Measurements from ENCODE around the gene CCNF.
A peak's percentile ranks its signal among the peaks of the same experiment; 100 is the strongest.

The CCNF gene

DNA sequence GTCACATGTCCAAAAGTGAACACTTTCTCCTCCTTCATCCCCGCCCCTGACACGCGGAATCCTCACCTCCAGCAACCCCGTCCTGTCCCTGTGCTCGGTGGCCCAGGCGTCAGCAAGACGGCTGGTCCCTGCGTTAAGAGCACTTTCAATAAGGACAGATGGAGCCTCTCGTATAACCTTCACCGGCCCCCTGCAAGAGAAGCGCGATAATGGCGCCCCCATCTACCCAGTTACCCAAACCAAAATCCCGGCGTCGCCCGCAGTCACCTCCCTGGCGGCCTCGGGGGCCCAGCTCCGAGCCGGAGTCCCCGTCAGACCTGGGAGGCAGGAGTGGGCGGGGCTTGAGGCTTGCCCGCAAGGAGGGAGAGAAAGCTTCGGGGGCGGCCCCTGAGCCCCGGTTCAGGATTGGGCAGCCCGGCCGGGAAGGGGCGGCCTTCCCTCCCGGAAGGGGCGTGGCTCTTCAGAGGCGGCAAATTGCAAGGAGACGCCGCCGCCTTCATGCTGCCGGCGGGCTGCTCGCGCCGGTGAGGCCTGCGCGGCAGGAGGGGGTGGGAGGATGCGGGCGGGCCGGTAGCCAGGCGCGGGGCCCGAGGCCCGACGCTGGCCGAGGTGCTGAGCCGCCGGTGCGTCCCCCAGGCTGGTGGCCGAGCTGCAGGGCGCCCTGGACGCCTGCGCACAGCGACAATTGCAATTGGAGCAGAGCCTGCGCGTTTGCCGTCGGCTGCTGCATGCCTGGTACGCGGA lies 30.6 kb downstream of the CCNF start, which contains the start of gene TEDC2 (continued):
- TF ChIP-seq SP3 (tag by site-specific recombination; IDR thresholded peaks at IDR 0.05), result peak; percentile 94
- TF ChIP-seq, protein P1, sequence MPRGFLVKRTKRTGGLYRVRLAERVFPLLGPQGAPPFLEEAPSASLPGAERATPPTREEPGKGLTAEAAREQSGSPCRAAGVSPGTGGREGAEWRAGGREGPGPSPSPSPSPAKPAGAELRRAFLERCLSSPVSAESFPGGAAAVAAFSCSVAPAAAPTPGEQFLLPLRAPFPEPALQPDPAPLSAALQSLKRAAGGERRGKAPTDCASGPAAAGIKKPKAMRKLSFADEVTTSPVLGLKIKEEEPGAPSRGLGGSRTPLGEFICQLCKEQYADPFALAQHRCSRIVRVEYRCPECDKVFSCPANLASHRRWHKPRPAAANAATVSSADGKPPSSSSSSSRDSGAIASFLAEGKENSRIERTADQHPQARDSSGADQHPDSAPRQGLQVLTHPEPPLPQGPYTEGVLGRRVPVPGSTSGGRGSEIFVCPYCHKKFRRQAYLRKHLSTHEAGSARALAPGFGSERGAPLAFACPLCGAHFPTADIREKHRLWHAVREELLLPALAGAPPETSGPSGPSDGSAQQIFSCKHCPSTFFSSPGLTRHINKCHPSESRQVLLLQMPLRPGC (tag by site-specific recombination; IDR thresholded peaks at IDR 0.05), result no peak
- TF ChIP-seq, protein P2, sequence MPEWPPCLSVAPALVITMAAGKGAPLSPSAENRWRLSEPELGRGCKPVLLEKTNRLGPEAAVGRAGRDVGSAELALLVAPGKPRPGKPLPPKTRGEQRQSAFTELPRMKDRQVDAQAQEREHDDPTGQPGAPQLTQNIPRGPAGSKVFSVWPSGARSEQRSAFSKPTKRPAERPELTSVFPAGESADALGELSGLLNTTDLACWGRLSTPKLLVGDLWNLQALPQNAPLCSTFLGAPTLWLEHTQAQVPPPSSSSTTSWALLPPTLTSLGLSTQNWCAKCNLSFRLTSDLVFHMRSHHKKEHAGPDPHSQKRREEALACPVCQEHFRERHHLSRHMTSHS (tag by site-specific recombination; IDR thresholded peaks at IDR 0.05), result no peak
- no peak for TF ChIP-seq ZNF16 (tag by site-specific recombination; IDR thresholded peaks at IDR 0.05; ENCODE audit: low read depth)
- TF ChIP-seq, protein P3, sequence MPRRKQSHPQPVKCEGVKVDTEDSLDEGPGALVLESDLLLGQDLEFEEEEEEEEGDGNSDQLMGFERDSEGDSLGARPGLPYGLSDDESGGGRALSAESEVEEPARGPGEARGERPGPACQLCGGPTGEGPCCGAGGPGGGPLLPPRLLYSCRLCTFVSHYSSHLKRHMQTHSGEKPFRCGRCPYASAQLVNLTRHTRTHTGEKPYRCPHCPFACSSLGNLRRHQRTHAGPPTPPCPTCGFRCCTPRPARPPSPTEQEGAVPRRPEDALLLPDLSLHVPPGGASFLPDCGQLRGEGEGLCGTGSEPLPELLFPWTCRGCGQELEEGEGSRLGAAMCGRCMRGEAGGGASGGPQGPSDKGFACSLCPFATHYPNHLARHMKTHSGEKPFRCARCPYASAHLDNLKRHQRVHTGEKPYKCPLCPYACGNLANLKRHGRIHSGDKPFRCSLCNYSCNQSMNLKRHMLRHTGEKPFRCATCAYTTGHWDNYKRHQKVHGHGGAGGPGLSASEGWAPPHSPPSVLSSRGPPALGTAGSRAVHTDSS (tag by site-specific recombination; IDR thresholded peaks at IDR 0.05), result no peak
- TF ChIP-seq, protein P4, sequence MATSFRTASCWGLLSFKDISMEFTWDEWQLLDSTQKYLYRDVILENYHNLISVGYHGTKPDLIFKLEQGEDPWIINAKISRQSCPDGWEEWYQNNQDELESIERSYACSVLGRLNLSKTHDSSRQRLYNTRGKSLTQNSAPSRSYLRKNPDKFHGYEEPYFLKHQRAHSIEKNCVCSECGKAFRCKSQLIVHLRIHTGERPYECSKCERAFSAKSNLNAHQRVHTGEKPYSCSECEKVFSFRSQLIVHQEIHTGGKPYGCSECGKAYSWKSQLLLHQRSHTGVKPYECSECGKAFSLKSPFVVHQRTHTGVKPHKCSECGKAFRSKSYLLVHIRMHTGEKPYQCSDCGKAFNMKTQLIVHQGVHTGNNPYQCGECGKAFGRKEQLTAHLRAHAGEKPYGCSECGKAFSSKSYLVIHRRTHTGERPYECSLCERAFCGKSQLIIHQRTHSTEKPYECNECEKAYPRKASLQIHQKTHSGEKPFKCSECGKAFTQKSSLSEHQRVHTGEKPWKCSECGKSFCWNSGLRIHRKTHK (tag by site-specific recombination; IDR thresholded peaks at IDR 0.05), result no peak
- TF ChIP-seq ZNF202 (tag by site-specific recombination; IDR thresholded peaks at IDR 0.05; ENCODE audit: borderline replicate concordance), result no peak
- TF ChIP-seq KLF16 (tag by site-specific recombination; IDR thresholded peaks at IDR 0.05), result peak; percentile 65
- TF ChIP-seq ZNF670 (tag by site-specific recombination; IDR thresholded peaks at IDR 0.05; ENCODE audit: low read depth), result no peak
- TF ChIP-seq ZNF585B (tag by site-specific recombination; IDR thresholded peaks at IDR 0.05), result no peak
- no peak for TF ChIP-seq ZNF121 (tag by site-specific recombination; IDR thresholded peaks at IDR 0.05)
- TF ChIP-seq, protein P5, sequence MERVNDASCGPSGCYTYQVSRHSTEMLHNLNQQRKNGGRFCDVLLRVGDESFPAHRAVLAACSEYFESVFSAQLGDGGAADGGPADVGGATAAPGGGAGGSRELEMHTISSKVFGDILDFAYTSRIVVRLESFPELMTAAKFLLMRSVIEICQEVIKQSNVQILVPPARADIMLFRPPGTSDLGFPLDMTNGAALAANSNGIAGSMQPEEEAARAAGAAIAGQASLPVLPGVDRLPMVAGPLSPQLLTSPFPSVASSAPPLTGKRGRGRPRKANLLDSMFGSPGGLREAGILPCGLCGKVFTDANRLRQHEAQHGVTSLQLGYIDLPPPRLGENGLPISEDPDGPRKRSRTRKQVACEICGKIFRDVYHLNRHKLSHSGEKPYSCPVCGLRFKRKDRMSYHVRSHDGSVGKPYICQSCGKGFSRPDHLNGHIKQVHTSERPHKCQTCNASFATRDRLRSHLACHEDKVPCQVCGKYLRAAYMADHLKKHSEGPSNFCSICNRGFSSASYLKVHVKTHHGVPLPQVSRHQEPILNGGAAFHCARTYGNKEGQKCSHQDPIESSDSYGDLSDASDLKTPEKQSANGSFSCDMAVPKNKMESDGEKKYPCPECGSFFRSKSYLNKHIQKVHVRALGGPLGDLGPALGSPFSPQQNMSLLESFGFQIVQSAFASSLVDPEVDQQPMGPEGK (tag by site-specific recombination; IDR thresholded peaks at IDR 0.05), result peak; percentile 87
- no peak for TF ChIP-seq ZNF223 (tag by site-specific recombination; IDR thresholded peaks at IDR 0.05)
- TF ChIP-seq GLIS2 (tag by site-specific recombination; IDR thresholded peaks at IDR 0.05), result peak; percentile 76
- TF ChIP-seq, protein P6, sequence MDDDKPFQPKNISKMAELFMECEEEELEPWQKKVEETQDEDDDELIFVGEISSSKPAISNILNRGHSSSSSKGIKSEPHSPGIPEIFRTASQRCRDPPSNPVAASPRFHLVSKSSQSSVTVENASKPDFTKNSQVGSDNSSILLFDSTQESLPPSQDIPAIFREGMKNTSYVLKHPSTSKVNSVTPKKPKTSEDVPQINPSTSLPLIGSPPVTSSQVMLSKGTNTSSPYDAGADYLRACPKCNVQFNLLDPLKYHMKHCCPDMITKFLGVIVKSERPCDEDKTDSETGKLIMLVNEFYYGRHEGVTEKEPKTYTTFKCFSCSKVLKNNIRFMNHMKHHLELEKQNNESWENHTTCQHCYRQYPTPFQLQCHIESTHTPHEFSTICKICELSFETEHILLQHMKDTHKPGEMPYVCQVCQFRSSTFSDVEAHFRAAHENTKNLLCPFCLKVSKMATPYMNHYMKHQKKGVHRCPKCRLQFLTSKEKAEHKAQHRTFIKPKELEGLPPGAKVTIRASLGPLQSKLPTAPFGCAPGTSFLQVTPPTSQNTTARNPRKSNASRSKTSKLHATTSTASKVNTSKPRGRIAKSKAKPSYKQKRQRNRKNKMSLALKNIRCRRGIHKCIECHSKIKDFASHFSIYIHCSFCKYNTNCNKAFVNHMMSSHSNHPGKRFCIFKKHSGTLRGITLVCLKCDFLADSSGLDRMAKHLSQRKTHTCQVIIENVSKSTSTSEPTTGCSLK (tag by site-specific recombination; IDR thresholded peaks at IDR 0.05), result no peak
- TF ChIP-seq SP2 (tag by site-specific recombination; IDR thresholded peaks at IDR 0.05), result peak; percentile 96
- TF ChIP-seq ZNF416 (tag by site-specific recombination; IDR thresholded peaks at IDR 0.05), result no peak
- TF ChIP-seq ZFP37 (tag by site-specific recombination; IDR thresholded peaks at IDR 0.05), result peak; percentile 82
- peak; percentile 99 for TF ChIP-seq ZNF335 (tag by site-specific recombination; conservative IDR thresholded peaks at IDR 0.05)
- TF ChIP-seq ZNF138 (tag by site-specific recombination; IDR thresholded peaks at IDR 0.05; ENCODE audit: borderline replicate concordance), result no peak
- no peak for TF ChIP-seq ZNF830 (tag by site-specific recombination; IDR thresholded peaks at IDR 0.05; ENCODE audit: low read depth)
- no peak for TF ChIP-seq ZNF521 (tag by site-specific recombination; IDR thresholded peaks at IDR 0.05)
- TF ChIP-seq ZNF624 (tag by site-specific recombination; IDR thresholded peaks at IDR 0.05), result no peak
- TF ChIP-seq, protein P7, sequence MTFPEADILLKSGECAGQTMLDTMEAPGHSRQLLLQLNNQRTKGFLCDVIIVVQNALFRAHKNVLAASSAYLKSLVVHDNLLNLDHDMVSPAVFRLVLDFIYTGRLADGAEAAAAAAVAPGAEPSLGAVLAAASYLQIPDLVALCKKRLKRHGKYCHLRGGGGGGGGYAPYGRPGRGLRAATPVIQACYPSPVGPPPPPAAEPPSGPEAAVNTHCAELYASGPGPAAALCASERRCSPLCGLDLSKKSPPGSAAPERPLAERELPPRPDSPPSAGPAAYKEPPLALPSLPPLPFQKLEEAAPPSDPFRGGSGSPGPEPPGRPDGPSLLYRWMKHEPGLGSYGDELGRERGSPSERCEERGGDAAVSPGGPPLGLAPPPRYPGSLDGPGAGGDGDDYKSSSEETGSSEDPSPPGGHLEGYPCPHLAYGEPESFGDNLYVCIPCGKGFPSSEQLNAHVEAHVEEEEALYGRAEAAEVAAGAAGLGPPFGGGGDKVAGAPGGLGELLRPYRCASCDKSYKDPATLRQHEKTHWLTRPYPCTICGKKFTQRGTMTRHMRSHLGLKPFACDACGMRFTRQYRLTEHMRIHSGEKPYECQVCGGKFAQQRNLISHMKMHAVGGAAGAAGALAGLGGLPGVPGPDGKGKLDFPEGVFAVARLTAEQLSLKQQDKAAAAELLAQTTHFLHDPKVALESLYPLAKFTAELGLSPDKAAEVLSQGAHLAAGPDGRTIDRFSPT (tag by site-specific recombination; IDR thresholded peaks at IDR 0.05), result 0 out of 2 replicates have a peak, but pooled peaks have one; percentile 2
- TF ChIP-seq ZNF571 (tag by site-specific recombination; IDR thresholded peaks at IDR 0.05), result no peak
- no peak for TF ChIP-seq ZNF132 (tag by site-specific recombination; IDR thresholded peaks at IDR 0.05; ENCODE audit: borderline replicate concordance)

Data from HEK293 (cell line).